Heart right ventricle (tissue), 16 donors: Measurements from ENCODE around the gene AMZ2. TPM values are rescaled to one million over a fixed set of nuclear protein-coding genes. Genes with fewer than 3 reads are reported as not detected.

Source experiments
- ATAC-seq, 8 donors: fragments of 200-7000 bp; cut with Tn5 transposase; one replicate each; pipeline ENCODE4 v1.9.1; 2020; ENCODE audit warnings: mild to moderate bottlenecking in 8 of 8, moderate library complexity in 8 of 8, moderate number of reproducible peaks in 1 of 8
- DNase-seq, 2 donors: peaks; one replicate each; pipeline ENCODE4 v3.0.0-alpha.2; 2020
- H3K27ac ChIP-seq, 10 donors: fragments of 200-600 bp; sonication (generic) in 2 of 10; one replicate each; pipeline versions ENCODE4 v1.5.0 to v1.8.0; 2020 to 2022; ENCODE audit warnings: mild to moderate bottlenecking in 3 of 10
- H3K27me3 ChIP-seq, 7 donors: fragments of 200-600 bp; one replicate each; pipeline ENCODE4 v1.8.0; 2021 to 2022; ENCODE audit warnings: mild to moderate bottlenecking in 2 of 7
- H3K36me3 ChIP-seq, 9 donors: fragments of 200-600 bp; sonication (generic) in 1 of 9; one replicate each; pipeline versions ENCODE4 v1.5.0 to v1.8.0; 2020 to 2022; ENCODE audit warnings: mild to moderate bottlenecking in 2 of 9
- H3K4me1 ChIP-seq, 9 donors: fragments of 200-600 bp; sonication (generic) in 1 of 9; one replicate each; pipeline versions ENCODE4 v1.5.0 to v1.8.0; 2020 to 2022; ENCODE audit warnings: mild to moderate bottlenecking in 4 of 9
- H3K4me3 ChIP-seq, 10 donors: fragments of 200-600 bp; sonication (generic) in 2 of 10; one replicate each; pipeline versions ENCODE4 v1.5.0 to v1.8.0; 2020 to 2022; ENCODE audit warnings: mild to moderate bottlenecking in 7 of 10, moderate library complexity in 2 of 10
- H3K9me3 ChIP-seq, 11 donors: fragments of 200-600 bp in 10 of 11; sonication (generic) in 2 of 11; one replicate each; pipeline versions ENCODE4 v1.5.0 to v1.8.0; 2013 to 2022; ENCODE audit warnings: mild to moderate bottlenecking in 2 of 11, control low read depth in 1 of 11, moderate library complexity in 1 of 11
- WGBS, 2 donors: extraction: QIAGEN DNeasy Blood & Tissue Kit; methylation state at CpG; one replicate each; pipeline ENCODE4 v1.1.7; 2013; ENCODE audit warnings: inconsistent platforms in 1 of 2; 5-methylcytosine and 5-hydroxymethylcytosine counted together
- intact Hi-C, 10 donors: fragments of 100-400 bp; cut with DNase I; formaldehyde crosslinking; loops; one replicate each; pipeline versions ENCODE4 v1.11.1 to v1.14.2; 2022
- polyA plus RNA-seq, 2 donors: library from polyadenylated mRNA; stranded (reverse); fragments of 200-250 nt; gene quantifications; one replicate each; pipeline ENCODE4 v1.2.3, GENCODE V29; 2013
- total RNA-seq, 10 donors: library from RNA; stranded (reverse); fragmentation: NEBNext Ultra II Directional in 3 of 10; extraction: Animal tissue kit (Norgen Biotek cat#: 25700) in 3 of 10; gene quantifications; one replicate each; pipeline versions ENCODE4 v1.2.1 to v1.2.4, GENCODE V29; 2021 to 2023
- TF ChIP-seq, protein P1 (sequence below), 9 donors: fragments of 200-600 bp; sonication (generic) in 2 of 9; IDR thresholded peaks; one replicate each; pipeline versions ENCODE4 v1.5.0 to v1.8.0; 2021 to 2022; ENCODE audit warnings: antibody characterized with exemption in 9 of 9, mild to moderate bottlenecking in 5 of 9, moderate library complexity in 1 of 9
- donor health status: Arrhythmogenic right ventricular cardiomyopathy.
- donor health status: ischemic (EF 13 %, LVEDD 7.1; RV severe dilation, severe dysfunction).
- donor health status: healthy with polysubstance abuse.
- donor health status: DM: no; HTN: yes; CAD: no.
- donor health status: DM: no; HTN: no; CAD: no.
- donor health status: ischemic (EF 25% LVEDD 6.9; RV normal size, moderate dysfunction).
- donor health status: ischemic (EF 25% LVEDD 5.7; RV mildly dilated, moderate dysfunction).
- donor health status: healthy.
- donor health status: DM: yes; HTN: yes; CAD: no.
- donor health status: Ischemic cardiomyopathy.
- donor health status: ischemic (EF 35%, LVEDD 5.7; RV mildly dilated, moderate dysfunction).
- donor health status: nonischemic (EF 11% LVEDD 7.7; RV severe dilation, severe dysfunction).
- donor health status: DM: yes; HTN: yes; CAD: no.
- donor health status: PGD.
- donor health status: ischemic (EF 29% LVEDD 5.4; RV normal size, mild dysfunction).
- donor health status: nonischemic (EF 23%, LVEDD 6.1; RV moderate dilation, normal function).

Gene AMZ2
- total and polyA plus RNA-seq, 12 donors = 41.6 to 140 (median 106) TPM

DNA sequence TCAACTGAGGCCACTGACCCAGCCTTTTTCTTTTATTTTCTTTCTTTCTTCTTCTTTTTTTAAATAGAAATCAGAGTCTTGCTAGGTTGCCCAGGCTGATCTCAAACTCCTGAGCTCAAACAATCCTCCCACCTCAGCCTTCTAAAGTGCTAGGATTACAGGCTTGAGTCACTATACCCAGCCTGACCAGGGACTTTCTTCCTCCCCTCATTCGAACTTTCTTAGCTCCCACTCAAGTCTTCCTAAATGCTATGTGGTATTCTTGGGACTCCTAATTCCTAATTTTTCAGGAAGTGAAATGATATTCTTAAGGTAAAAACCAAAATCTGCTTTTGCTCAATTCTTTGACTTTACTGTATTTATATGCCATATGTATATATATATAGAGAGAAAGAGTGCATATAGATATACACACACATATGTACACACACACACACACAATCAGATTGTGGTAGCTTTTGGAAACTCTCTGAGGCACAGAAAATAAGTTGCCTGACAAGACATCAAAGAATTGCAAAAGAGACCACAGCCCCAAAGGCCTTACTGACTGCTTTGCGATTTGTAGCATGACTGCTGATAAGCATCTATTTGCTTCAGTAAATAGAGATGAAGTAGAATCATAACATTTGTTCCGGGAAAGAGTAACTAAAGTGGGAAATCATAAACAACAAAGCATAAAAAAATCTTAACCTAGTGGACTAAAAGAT, 9.5 kb upstream of the AMZ2 start:
- ATAC-seq = no peak
- WGBS, 2 donors = 63 to 73% methylated on average over 3 of the region's 3 CpGs
- Histone ChIP-seq H3K4me1 (peaks cover 0 to 41% (median 6%) of the 10 kb centered on the region in 9 donors), H3K4me3 (peak overlapping the region in 1 of 10 donors; percentile 30), H3K27me3 (no peaks in the 10 kb centered on the region), H3K27ac (peak overlapping the region in 4 of 10 donors; percentile 55 to 91 (median 58)), H3K36me3 (no peaks in the 10 kb centered on the region), H3K9me3 (no peaks in the 10 kb centered on the region)
- DNase-seq = no peak
- intact Hi-C loops = no loop called here
- TF ChIP-seq, protein P1, sequence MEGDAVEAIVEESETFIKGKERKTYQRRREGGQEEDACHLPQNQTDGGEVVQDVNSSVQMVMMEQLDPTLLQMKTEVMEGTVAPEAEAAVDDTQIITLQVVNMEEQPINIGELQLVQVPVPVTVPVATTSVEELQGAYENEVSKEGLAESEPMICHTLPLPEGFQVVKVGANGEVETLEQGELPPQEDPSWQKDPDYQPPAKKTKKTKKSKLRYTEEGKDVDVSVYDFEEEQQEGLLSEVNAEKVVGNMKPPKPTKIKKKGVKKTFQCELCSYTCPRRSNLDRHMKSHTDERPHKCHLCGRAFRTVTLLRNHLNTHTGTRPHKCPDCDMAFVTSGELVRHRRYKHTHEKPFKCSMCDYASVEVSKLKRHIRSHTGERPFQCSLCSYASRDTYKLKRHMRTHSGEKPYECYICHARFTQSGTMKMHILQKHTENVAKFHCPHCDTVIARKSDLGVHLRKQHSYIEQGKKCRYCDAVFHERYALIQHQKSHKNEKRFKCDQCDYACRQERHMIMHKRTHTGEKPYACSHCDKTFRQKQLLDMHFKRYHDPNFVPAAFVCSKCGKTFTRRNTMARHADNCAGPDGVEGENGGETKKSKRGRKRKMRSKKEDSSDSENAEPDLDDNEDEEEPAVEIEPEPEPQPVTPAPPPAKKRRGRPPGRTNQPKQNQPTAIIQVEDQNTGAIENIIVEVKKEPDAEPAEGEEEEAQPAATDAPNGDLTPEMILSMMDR (IDR thresholded peaks at IDR 0.05) = no peak

DNA sequence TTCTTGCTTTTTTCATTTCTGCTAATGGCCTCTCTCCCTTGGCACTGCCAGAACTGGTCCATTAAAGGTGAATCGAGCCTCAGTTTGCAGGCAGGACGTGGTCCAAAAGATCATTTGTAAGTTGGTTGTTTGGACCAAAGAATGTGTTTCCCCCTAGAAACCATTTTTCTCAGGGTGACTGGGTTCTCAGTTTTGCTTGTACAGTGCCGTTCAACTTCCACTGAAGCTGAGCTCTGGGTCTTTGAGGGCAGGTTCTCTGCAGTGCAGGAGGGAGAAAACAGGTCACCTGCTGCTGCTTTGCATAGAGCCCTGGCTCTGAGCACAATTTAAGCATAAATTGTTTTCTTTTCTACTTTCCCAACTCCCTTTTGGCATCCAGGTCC, 9.0 kb upstream of the AMZ2 start:
- H3K4me1 ChIP-seq = peaks cover 0 to 41% (median 6%) of the 10 kb centered on the region in 9 donors
- no peak for DNase-seq
- intact Hi-C loops = no loop called here

DNA sequence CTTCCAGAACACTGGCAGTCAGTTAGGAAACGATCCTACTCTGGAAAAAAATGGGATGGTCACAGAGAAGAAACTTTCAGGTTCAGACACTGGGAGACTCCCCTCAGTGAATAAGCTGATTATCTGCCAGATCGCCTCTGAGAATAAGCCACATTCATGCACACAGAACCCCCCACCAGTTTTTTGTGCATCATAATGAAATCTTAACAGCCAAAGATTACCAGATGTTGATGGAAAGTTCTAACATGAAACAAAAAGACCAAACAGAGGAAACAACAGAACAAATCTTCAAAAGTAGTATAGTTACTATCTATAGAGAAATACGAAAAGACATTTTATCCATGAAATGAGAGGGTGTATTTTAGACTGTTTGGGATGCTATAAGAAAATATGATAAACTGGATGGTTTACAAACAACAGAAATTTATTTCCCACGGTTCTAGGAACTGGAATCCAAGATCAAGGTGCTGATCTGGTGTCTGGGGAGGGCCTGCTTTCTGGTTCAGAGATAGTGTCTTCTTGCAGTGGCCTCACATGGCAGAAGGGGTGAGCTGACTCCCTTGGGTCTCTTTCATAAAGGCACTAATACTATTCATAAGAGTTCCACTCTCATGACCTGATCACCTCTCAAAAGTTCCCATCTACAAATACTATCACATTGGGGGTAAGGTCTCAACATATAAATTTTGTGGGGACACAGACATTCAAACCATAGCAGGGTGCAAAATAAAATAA, 8.0 kb upstream of the AMZ2 start:
- TF ChIP-seq, protein P1 (IDR thresholded peaks at IDR 0.05) = no peak
- no peak for DNase-seq
- Histone ChIP-seq H3K4me1 (peaks cover 0 to 35% (median 4%) of the 10 kb centered on the region in 9 donors), H3K36me3 (no peaks in the 10 kb centered on the region), H3K9me3 (no peaks in the 10 kb centered on the region), H3K27me3 (no peaks in the 10 kb centered on the region), H3K4me3 (no peak overlapping the region), H3K27ac (peak overlapping the region in 1 of 10 donors; percentile 91)
- intact Hi-C loops = no loop called here
- 82 to 89% methylated on average over 4 of the region's 4 CpGs for WGBS, 2 donors
- ATAC-seq = no peak

More for the DNA sequence above, 9.0 kb upstream of the AMZ2 start:
- WGBS, 2 donors = 92 to 96% methylated on average over 3 of the region's 3 CpGs
- Histone ChIP-seq H3K9me3 (no peaks in the 10 kb centered on the region), H3K27me3 (no peaks in the 10 kb centered on the region), H3K27ac (peak overlapping the region in 1 of 10 donors; percentile 91), H3K4me3 (no peak overlapping the region), H3K36me3 (no peaks in the 10 kb centered on the region)
- TF ChIP-seq, protein P1 (IDR thresholded peaks at IDR 0.05) = no peak
- no peak for ATAC-seq

DNA sequence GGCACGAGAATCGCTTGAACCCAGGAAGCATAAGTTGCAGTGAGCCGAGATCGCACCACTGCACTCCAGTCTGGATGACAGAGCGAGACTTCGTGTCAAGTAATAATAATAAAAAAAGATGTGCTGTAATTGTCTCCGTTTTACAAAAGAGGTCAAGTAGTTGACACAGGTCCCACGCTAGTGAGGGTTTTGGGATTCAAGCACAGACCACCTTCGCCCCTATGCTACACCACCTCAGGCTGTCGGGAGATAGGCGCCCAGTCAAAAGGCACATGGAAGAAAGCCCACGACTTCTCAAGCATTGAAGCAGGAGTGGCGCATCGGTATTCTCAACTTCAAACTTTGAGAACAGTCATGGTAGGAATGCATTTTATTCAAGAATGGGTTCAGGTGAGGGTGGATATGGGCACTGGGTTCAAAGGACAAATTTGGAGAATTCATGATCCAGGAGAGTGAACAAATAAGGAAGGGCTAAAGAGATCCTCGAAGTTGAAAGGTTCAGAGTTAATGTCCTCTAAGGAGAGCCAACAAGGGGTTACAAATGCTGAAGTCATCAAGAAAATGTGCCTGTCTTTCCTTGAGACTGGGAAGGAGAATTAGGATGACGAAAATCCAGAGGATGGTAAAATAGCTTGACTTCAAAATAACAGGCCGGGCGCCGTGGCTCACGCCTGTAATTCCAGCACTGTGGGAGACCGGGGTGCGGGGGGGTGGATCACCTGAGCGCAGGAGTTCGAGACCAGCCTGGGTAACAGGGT, 1.4 kb upstream of the AMZ2 start:
- ATAC-seq = no peak
- no peaks in the 10 kb centered on the region for H3K9me3 ChIP-seq
- TF ChIP-seq, protein P1 (IDR thresholded peaks at IDR 0.05) = no peak
- H3K4me3 ChIP-seq = peak overlapping the region in 6 of 10 donors; percentile 72 to 91 (median 81)
- peak overlapping the region in 4 of 10 donors; percentile 95 to 98 (median 98) for H3K27ac ChIP-seq
- DNase-seq = no peak
- WGBS, 2 donors = 91 to 94% methylated on average over 24 of the region's 24 CpGs
- intact Hi-C loops = loop anchor here in 4 of 10 donors (5.0 kb wide), 2 partner anchors 39 to 211 kb away; partner anchors contain the start of gene WIPI1 (in 1 of the 4)
- peaks cover 0 to 14% (median 7%) of the 10 kb centered on the region in 9 donors for H3K36me3 ChIP-seq
- H3K27me3 ChIP-seq = no peaks in the 10 kb centered on the region
- H3K4me1 ChIP-seq = peaks cover 0 to 25% (median 13%) of the 10 kb centered on the region in 9 donors
